Bronchial epithelial cell (primary cell): ENCODE measurements around the gene DNAJC4. TPM values are rescaled to one million over a fixed set of nuclear protein-coding genes. Genes with fewer than 3 reads are reported as not detected.

ENCODE experiments used
- DNase-seq: peaks from one replicate; pipeline ENCODE4 v3.0.0-alpha.2; 2010; ENCODE audit warnings: low read depth
- FAIRE-seq: peaks from 2 replicates; lab custom pipeline; 2011; peaks lifted over from hg19 to GRCh38; lab: Jason Lieb, UNC
- H3K27me3 ChIP-seq: 2 replicates; pipeline ENCODE4 v1.5.1; 2011; ENCODE audit warnings: low read length; ENCODE audit not compliant: control insufficient read depth, insufficient read depth
- H3K36me3 ChIP-seq: 2 replicates; pipeline ENCODE4 v1.5.1; 2011; ENCODE audit warnings: low read length; ENCODE audit not compliant: control insufficient read depth, insufficient read depth
- H3K4me3 ChIP-seq: 2 replicates; pipeline ENCODE4 v1.5.1; 2011; ENCODE audit warnings: mild to moderate bottlenecking, low read depth, low read length, control low read depth
- total RNA-seq: library from RNA; depleted of rRNA; stranded (reverse); fragments of >200 nt; gene quantifications from 2 replicates; pipeline ENCODE4 v1.2.1, GENCODE V29; 2014
- TF ChIP-seq, protein P1 (sequence below): IDR thresholded peaks from 2 replicates; pipeline ENCODE4 v1.5.1; 2011; ENCODE audit warnings: mild to moderate bottlenecking, moderate library complexity, low read length, control low read depth, inconsistent platforms; ENCODE audit not compliant: insufficient read depth, severe bottlenecking

DNAJC4 gene
- total RNA-seq, 1 donor from 2014 or later = 3.4 TPM

DNA sequence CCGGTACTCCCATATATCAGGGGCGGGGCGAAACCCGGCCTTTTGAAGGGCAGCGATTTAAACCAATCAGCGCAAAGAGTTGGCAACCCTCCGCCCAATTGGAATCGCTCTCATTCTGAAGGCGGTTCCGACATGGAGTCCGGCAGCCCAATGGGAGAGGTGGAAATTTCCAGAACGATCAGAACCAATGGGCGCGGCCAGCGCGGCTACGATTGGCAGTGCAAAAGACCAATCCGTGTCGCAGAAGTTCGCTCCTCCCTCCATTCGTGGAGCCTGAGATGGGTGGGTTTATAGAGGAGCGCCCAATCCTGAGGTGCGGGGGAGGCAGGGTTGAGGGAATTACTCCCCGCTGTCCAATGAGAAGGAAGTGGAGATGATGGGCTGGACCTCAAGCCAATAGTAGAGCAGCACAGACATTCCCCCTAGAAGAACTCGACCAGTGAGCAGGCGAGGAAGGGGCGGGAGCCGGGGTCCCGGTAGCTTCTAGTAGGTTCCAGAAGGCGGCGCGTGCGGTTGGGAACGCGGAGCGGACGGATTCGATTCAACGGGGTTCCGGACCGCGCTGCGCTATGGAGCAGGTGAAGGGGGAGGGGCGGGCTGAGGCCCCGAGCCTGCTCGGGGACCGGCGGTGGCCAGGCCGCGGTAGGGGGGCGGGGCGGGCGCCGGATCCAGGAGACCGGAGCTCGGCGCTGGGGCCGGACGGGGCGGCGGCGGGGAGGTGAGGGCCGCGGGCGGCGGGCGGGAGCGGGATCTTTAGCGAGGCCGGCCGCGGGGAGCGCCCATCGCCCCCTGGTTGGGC is 44.5 kb upstream of the DNAJC4 start, which contains the start of gene STIP1:
STIP1 (plus strand) TSS at position 479 of the 799 bp plus-strand sequence; CDS start at position 570, 91 bp downstream.
- FAIRE-seq = peak; percentile 52
- TF ChIP-seq, protein P1, sequence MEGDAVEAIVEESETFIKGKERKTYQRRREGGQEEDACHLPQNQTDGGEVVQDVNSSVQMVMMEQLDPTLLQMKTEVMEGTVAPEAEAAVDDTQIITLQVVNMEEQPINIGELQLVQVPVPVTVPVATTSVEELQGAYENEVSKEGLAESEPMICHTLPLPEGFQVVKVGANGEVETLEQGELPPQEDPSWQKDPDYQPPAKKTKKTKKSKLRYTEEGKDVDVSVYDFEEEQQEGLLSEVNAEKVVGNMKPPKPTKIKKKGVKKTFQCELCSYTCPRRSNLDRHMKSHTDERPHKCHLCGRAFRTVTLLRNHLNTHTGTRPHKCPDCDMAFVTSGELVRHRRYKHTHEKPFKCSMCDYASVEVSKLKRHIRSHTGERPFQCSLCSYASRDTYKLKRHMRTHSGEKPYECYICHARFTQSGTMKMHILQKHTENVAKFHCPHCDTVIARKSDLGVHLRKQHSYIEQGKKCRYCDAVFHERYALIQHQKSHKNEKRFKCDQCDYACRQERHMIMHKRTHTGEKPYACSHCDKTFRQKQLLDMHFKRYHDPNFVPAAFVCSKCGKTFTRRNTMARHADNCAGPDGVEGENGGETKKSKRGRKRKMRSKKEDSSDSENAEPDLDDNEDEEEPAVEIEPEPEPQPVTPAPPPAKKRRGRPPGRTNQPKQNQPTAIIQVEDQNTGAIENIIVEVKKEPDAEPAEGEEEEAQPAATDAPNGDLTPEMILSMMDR = peak; percentile 67
- no peaks in the 10 kb centered on the region for H3K27me3 ChIP-seq
- H3K4me3 ChIP-seq = peak within 1 kb of the TSS; percentile 73
- peaks cover 3% of the 10 kb centered on the region for H3K36me3 ChIP-seq
- DNase-seq = peak; percentile 100

GRCh38 chr11:64186492-64187165 is 43.7 kb upstream of the DNAJC4 start:
- FAIRE-seq = no peak
- no peak overlapping the region for H3K4me3 ChIP-seq

DNA sequence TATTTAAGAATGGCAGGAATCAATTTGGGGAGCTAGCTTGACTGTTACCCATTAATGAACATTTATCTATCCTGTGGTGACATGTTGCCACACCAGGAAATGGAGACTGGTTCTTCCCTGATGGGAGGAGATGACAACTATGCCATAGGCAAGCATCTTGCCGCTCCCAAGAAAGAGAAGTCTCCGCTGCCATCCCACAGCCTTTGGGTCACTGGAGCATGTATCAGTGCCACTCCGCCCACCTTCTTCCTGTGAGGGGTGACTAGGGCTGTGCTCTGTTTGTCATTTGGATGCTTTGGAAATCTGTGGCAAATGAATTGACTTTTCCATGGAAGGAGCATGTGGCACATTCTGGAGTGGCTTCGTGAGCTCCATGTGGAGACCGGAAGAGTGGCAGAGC is 37.9 kb upstream of the DNAJC4 start:
- Histone ChIP-seq H3K36me3 (peaks cover 40% of the 10 kb centered on the region), H3K4me3 (no peak overlapping the region), H3K27me3 (no peaks in the 10 kb centered on the region)
- FAIRE-seq = no peak
- no peak for DNase-seq
- TF ChIP-seq, protein P1 = no peak

More at GRCh38 chr11:64186492-64187165, 43.7 kb upstream of the DNAJC4 start:
- no peak for DNase-seq
- TF ChIP-seq, protein P1 = no peak
- H3K27me3 ChIP-seq = no peaks in the 10 kb centered on the region
- H3K36me3 ChIP-seq = peaks cover 3% of the 10 kb centered on the region

GRCh38 chr11:64196626-64197025 is 33.7 kb upstream of the DNAJC4 start:
- Histone ChIP-seq H3K27me3 (no peaks in the 10 kb centered on the region), H3K36me3 (peaks cover 50% of the 10 kb centered on the region), H3K4me3 (no peak overlapping the region)
- FAIRE-seq (peak; percentile 32), DNase-seq (no peak)
- TF ChIP-seq, protein P1 = no peak

DNA sequence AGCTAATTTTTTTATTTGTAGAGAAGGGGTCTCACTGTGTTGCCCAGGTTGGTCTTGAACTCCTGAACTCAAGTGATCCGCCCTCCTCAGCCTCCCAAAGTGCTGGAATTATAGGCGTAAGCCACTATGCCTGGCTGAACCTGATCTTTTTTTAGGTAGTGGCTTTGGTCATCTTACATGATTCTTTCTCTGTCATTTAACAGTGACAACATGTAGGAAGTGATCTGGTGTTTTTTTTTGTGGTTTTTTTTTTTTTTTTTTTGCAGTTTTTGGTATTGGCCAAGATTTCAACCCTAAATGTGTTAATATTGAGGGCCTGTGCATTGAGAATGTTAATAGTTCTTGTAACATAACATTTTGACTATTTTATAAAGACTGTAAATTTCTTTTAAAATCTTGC is 31.8 kb upstream of the DNAJC4 start:
- TF ChIP-seq, protein P1 = no peak
- no peak for FAIRE-seq

More for the DNA sequence above, 31.8 kb upstream of the DNAJC4 start:
- Histone ChIP-seq H3K27me3 (no peaks in the 10 kb centered on the region), H3K4me3 (no peak overlapping the region), H3K36me3 (peaks cover 54% of the 10 kb centered on the region)
- DNase-seq = no peak
